ENCODE results near the gene ATP4B.

DNA sequence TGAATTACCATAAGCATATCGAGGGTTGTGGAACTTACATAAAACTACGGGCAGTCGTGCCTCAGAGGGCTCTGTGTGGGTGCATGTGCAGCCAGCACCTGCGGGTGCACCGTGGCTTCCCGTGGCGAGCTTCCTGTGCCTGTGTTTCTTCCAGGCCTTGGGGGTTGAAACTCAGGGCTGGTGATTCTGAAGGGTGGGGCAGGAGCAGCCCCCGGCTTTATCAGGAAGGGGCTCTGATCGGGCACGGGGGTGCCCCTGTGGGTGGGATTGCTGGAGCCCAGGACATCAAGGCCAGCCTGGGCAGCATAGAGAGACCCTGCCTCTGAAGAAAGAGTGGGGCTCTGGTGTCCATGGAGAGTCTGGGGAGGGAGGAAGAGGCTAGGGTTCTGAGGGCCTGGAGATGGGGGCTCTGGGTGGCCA lies 11.1 kb downstream of the ATP4B start:
- TF ChIP-seq CTCF (conservative IDR thresholded peaks at IDR 0.05; ENCODE audit: low read depth, low read length) = no peak
- no peak for TF ChIP-seq EZH2 (IDR thresholded peaks at IDR 0.05; ENCODE audit: borderline replicate concordance, low read depth, low read length, poor library complexity, severe bottlenecking)

Measured in A673 (cell line).